ENCODE results near the gene ASPDH.

ASPDH gene

DNA sequence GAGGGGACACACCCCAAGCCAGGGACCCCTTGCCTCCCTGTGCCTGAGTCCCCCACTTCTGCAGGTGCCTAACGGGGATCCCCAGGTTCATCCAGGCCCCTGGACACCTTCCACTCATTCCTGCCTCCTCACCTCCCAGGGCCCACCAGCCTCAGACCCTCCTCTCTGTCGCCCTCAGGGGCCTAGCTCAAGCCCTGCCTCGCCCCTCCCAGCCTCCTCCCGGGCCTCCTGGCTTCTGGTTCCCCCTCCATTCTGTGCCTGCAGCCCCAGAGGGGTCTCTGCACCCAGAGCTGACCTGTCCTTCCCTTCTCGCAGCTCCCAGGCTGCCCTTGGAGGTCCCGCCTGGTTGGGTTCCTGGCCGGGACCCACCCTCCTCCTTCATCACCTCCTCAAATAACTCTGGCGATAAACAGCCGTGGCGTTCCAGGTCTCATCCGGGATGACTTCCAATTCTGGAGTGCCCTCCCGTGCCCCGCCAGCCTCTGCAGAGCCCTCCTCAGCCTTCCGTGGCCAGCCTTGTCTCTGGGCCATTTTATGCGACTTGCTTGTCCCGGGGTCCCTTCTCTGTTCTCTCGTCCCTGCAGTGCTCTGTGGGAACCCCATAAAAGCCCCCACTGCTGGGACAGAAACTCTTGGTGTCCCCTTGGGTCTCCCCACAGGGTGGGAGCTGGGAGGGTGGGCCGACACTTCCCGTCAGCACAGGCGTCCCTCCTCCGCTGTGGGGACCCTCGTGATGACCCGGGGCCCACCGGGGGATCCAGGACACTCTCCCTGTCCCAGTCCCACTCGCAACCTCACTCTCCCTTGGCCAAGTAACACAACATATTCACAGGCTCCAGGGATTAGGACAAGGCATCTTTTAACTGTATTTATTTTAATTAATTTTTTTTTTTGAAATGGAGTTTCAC, 11.9 kb downstream of the ASPDH start:
- peak overlapping the region; percentile 54 for H3K4me3 Mint-ChIP-seq
- H3K27me3 Mint-ChIP-seq (ENCODE audit: low read depth, poor library complexity): peaks cover 8% of the 10 kb centered on the region
- H3K36me3 Mint-ChIP-seq (ENCODE audit: low read depth): no peaks in the 10 kb centered on the region
- TF ChIP-seq CTCF (IDR thresholded peaks at IDR 0.05): no peak
- DNase-seq: no peak
- H3K27ac Mint-ChIP-seq: no peak overlapping the region
- no peaks in the 10 kb centered on the region for H3K9me3 Mint-ChIP-seq
- peaks cover 14% of the 10 kb centered on the region for H3K4me1 Mint-ChIP-seq

DNA sequence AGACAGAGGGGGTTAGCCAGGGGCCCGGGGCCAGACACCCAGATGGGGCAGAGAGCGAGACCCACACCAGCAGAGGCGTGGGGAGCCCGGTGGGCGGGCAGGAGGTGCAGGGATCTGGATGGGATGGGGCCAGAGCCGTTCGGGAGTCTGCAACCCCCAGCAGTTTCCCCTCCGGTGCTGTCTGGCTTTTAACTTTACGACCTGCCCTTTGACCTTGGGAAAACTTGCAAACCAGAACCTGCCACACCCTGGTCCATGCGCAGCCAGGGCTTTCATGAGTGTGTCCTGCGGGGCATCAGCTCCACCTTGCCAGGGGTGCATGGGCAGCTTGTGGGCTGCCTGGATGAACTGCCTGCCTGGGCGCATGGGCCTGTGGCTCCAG, 12.5 kb downstream of the ASPDH start:
- TF ChIP-seq CTCF (IDR thresholded peaks at IDR 0.05): no peak
- Mint-ChIP-seq H3K4me1 (peaks cover 14% of the 10 kb centered on the region), H3K36me3 (ENCODE audit: low read depth) (no peaks in the 10 kb centered on the region), H3K27me3 (ENCODE audit: low read depth, poor library complexity) (peaks cover 8% of the 10 kb centered on the region), H3K9me3 (no peaks in the 10 kb centered on the region), H3K4me3 (no peak overlapping the region), H3K27ac (no peak overlapping the region)
- no peak for DNase-seq

DNA sequence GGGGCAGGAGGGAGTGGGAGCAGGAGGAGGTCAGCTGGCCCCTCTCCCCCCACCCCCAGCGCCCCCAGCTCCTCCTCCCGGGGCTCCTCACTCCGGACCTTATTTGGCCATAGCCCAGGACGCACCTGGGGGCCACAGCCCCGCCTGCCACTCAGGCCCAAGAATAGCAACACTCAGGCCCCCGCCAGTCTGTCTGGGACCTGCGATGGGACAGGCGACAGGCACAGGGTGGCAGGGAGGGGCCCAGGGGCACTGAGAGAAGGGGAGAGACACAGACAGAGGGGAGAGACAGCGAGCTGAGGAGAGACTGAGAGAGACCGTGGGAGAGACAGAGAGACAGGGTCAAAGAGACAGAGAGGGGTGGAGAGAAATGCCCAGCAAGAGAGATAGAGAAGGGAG, 13.0 kb downstream of the ASPDH start:
- Mint-ChIP-seq H3K9me3 (no peaks in the 10 kb centered on the region), H3K36me3 (ENCODE audit: low read depth) (no peaks in the 10 kb centered on the region), H3K27me3 (ENCODE audit: low read depth, poor library complexity) (peaks cover 8% of the 10 kb centered on the region), H3K4me1 (peaks cover 14% of the 10 kb centered on the region), H3K4me3 (no peak overlapping the region), H3K27ac (no peak overlapping the region)
- DNase-seq: no peak
- no peak for TF ChIP-seq CTCF (IDR thresholded peaks at IDR 0.05)

DNA sequence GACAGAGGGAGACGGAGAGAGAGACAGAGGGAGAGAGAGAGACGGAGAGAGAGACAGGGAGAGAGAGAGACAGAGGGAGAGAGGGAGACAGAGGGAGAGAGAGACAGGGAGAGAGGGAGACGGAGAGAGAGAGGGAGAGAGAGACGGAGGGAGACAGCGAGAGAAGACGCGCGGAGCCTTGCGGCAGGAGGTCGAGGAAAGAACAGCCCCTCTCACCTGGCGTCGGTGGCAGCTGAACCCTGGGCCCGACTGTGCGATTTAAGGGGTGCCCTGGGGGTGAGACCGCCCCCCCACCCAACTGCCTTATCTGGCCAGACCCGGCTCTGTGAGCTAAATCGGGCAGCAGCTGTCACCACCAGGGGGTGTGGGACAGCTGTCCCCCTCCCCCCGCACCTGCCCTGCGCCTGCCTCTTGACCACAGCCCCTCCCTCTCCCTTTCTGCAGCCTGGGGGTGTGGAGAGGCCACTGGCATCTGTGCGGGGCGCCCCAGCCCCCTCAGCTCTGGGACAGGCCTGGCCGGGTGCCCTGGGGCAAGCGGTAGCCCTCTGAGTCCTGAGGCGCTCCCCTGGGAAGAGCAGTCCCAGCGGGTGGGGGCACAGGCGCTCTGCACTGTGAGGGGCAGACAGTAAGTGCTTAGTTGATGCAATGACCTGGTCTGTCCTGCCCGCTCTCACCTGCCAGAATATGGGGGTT, 13.5 kb downstream of the ASPDH start:
- Mint-ChIP-seq H3K27me3 (ENCODE audit: low read depth, poor library complexity) (peaks cover 8% of the 10 kb centered on the region), H3K36me3 (ENCODE audit: low read depth) (peaks cover 3% of the 10 kb centered on the region), H3K27ac (no peak overlapping the region), H3K4me3 (no peak overlapping the region), H3K9me3 (no peaks in the 10 kb centered on the region), H3K4me1 (peaks cover 14% of the 10 kb centered on the region)
- DNase-seq: peak; percentile 47
- TF ChIP-seq CTCF (IDR thresholded peaks at IDR 0.05): no peak

GRCh38 chr19:50498219-50499056, 15.3 kb downstream of the ASPDH start:
- H3K27ac Mint-ChIP-seq: no peak overlapping the region
- no peak for DNase-seq
- H3K4me1 Mint-ChIP-seq: peaks cover 14% of the 10 kb centered on the region
- peaks cover 4% of the 10 kb centered on the region for H3K36me3 Mint-ChIP-seq (ENCODE audit: low read depth)
- H3K27me3 Mint-ChIP-seq (ENCODE audit: low read depth, poor library complexity): peaks cover 8% of the 10 kb centered on the region
- no peak for TF ChIP-seq CTCF (IDR thresholded peaks at IDR 0.05)
- no peak overlapping the region for H3K4me3 Mint-ChIP-seq
- H3K9me3 Mint-ChIP-seq: no peaks in the 10 kb centered on the region
